Heart right ventricle (tissue), 16 donors: ENCODE data around the gene CCDC112. TPM values are rescaled to one million over a fixed set of nuclear protein-coding genes. Genes with fewer than 3 reads are reported as not detected.

Experiments
- ATAC-seq, 8 donors: fragments of 200-7000 bp; cut with Tn5 transposase; one replicate each; pipeline ENCODE4 v1.9.1; 2020; ENCODE audit warnings: mild to moderate bottlenecking in 8 of 8, moderate library complexity in 8 of 8, moderate number of reproducible peaks in 1 of 8
- DNase-seq, 2 donors: peaks; one replicate each; pipeline ENCODE4 v3.0.0-alpha.2; 2020
- H3K27ac ChIP-seq, 10 donors: fragments of 200-600 bp; sonication (generic) in 2 of 10; one replicate each; pipeline versions ENCODE4 v1.5.0 to v1.8.0; 2020 to 2022; ENCODE audit warnings: mild to moderate bottlenecking in 3 of 10
- H3K27me3 ChIP-seq, 7 donors: fragments of 200-600 bp; one replicate each; pipeline ENCODE4 v1.8.0; 2021 to 2022; ENCODE audit warnings: mild to moderate bottlenecking in 2 of 7
- H3K36me3 ChIP-seq, 9 donors: fragments of 200-600 bp; sonication (generic) in 1 of 9; one replicate each; pipeline versions ENCODE4 v1.5.0 to v1.8.0; 2020 to 2022; ENCODE audit warnings: mild to moderate bottlenecking in 2 of 9
- H3K4me1 ChIP-seq, 9 donors: fragments of 200-600 bp; sonication (generic) in 1 of 9; one replicate each; pipeline versions ENCODE4 v1.5.0 to v1.8.0; 2020 to 2022; ENCODE audit warnings: mild to moderate bottlenecking in 4 of 9
- H3K4me3 ChIP-seq, 10 donors: fragments of 200-600 bp; sonication (generic) in 2 of 10; one replicate each; pipeline versions ENCODE4 v1.5.0 to v1.8.0; 2020 to 2022; ENCODE audit warnings: mild to moderate bottlenecking in 7 of 10, moderate library complexity in 2 of 10
- H3K9me3 ChIP-seq, 11 donors: fragments of 200-600 bp in 10 of 11; sonication (generic) in 2 of 11; one replicate each; pipeline versions ENCODE4 v1.5.0 to v1.8.0; 2013 to 2022; ENCODE audit warnings: mild to moderate bottlenecking in 2 of 11, control low read depth in 1 of 11, moderate library complexity in 1 of 11
- CTCF ChIP-seq, 9 donors: fragments of 200-600 bp; sonication (generic) in 2 of 9; IDR thresholded peaks; one replicate each; pipeline versions ENCODE4 v1.5.0 to v1.8.0; 2021 to 2022; ENCODE audit warnings: antibody characterized with exemption in 9 of 9, mild to moderate bottlenecking in 5 of 9, moderate library complexity in 1 of 9
- WGBS, 2 donors: extraction: QIAGEN DNeasy Blood & Tissue Kit; methylation state at CpG; one replicate each; pipeline ENCODE4 v1.1.7; 2013; ENCODE audit warnings: inconsistent platforms in 1 of 2; 5-methylcytosine and 5-hydroxymethylcytosine counted together
- intact Hi-C, 10 donors: fragments of 100-400 bp; cut with DNase I; formaldehyde crosslinking; loops; one replicate each; pipeline versions ENCODE4 v1.11.1 to v1.14.2; 2022
- polyA plus RNA-seq, 2 donors: library from polyadenylated mRNA; stranded (reverse); fragments of 200-250 nt; gene quantifications; one replicate each; pipeline ENCODE4 v1.2.3, GENCODE V29; 2013
- total RNA-seq, 10 donors: library from RNA; stranded (reverse); fragmentation: NEBNext Ultra II Directional in 3 of 10; extraction: Animal tissue kit (Norgen Biotek cat#: 25700) in 3 of 10; gene quantifications; one replicate each; pipeline versions ENCODE4 v1.2.1 to v1.2.4, GENCODE V29; 2021 to 2023
- donor health status: Arrhythmogenic right ventricular cardiomyopathy.
- donor health status: ischemic (EF 13 %, LVEDD 7.1; RV severe dilation, severe dysfunction).
- donor health status: healthy with polysubstance abuse.
- donor health status: DM: no; HTN: yes; CAD: no.
- donor health status: DM: no; HTN: no; CAD: no.
- donor health status: ischemic (EF 25% LVEDD 6.9; RV normal size, moderate dysfunction).
- donor health status: ischemic (EF 25% LVEDD 5.7; RV mildly dilated, moderate dysfunction).
- donor health status: healthy.
- donor health status: DM: yes; HTN: yes; CAD: no.
- donor health status: Ischemic cardiomyopathy.
- donor health status: ischemic (EF 35%, LVEDD 5.7; RV mildly dilated, moderate dysfunction).
- donor health status: nonischemic (EF 11% LVEDD 7.7; RV severe dilation, severe dysfunction).
- donor health status: DM: yes; HTN: yes; CAD: no.
- donor health status: PGD.
- donor health status: ischemic (EF 29% LVEDD 5.4; RV normal size, mild dysfunction).
- donor health status: nonischemic (EF 23%, LVEDD 6.1; RV moderate dilation, normal function).

The CCDC112 gene
- total and polyA plus RNA-seq, 12 donors = 3.0 to 10.8 (median 4.8) TPM

DNA sequence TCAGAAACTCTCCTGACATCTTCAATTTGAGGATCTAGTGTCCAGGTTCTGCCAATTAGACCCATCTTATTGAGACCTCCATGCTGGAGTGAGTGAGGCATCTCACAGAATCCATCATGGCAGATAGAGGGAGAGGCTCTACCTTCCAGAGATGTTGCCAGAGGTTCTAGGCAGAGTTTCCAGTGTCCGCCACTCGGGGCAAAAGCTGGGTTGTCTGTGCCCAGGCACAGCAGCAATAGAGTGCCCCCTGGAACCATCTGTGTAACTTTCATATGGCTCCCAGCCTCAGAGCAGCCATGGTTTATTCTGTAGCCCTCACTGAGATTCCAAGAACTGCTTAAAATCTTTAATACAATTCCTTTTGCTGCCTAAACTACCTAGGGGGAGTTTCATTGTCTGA lies 16.6 kb upstream of the CCDC112 start:
- no peaks in the 10 kb centered on the region for H3K27me3 ChIP-seq
- no peak overlapping the region for H3K4me3 ChIP-seq
- no peak for ATAC-seq
- no peak for TF ChIP-seq CTCF (IDR thresholded peaks at IDR 0.05)
- WGBS, 2 donors = 85 to 90% methylated on average over 2 of the region's 2 CpGs
- no peaks in the 10 kb centered on the region for H3K9me3 ChIP-seq
- H3K4me1 ChIP-seq = peaks cover 0 to 9% (median 0%) of the 10 kb centered on the region in 9 donors
- H3K36me3 ChIP-seq = no peaks in the 10 kb centered on the region
- intact Hi-C loops = loop anchor here in 6 of 10 donors (5.0 to 10.0 kb wide), 5 partner anchors 62 to 532 kb away; partner anchors contain the start of genes AP3S1 (in 1 of the 6) and ATG12 (in 1 of the 6)
- no peak overlapping the region for H3K27ac ChIP-seq
- no peak for DNase-seq

- DNase-seq = no peak
- TF ChIP-seq CTCF (IDR thresholded peaks at IDR 0.05) = peak; percentile 55 to 87 (median 77)
- Histone ChIP-seq H3K9me3 (no peaks in the 10 kb centered on the region), H3K4me3 (no peak overlapping the region), H3K27ac (no peak overlapping the region), H3K4me1 (no peaks in the 10 kb centered on the region), H3K36me3 (no peaks in the 10 kb centered on the region), H3K27me3 (peaks cover 0 to 12% (median 0%) of the 10 kb centered on the region in 7 donors)
- ATAC-seq = peak in 2 of 8 donors; percentile 51 to 55
- 14 to 18% methylated on average over 1 of the region's 1 CpG for WGBS, 2 donors
- intact Hi-C loops = loop anchor here (1.0 to 10.0 kb wide), 12 partner anchors 65 to 755 kb away; partner anchors contain the start of genes AP3S1 (in 1 of the 10) and ATG12 (in 1 of the 10)
Observed at GRCh38 chr5:115309751-115310370, 13.4 kb upstream of the CCDC112 start.

GRCh38 chr5:115308815-115309214 lies 12.4 kb upstream of the CCDC112 start:
- intact Hi-C loops = loop anchor here in 9 of 10 donors (1.0 to 10.0 kb wide), 9 partner anchors 265 to 756 kb away; no protein-coding TSS in a partner anchor

DNA sequence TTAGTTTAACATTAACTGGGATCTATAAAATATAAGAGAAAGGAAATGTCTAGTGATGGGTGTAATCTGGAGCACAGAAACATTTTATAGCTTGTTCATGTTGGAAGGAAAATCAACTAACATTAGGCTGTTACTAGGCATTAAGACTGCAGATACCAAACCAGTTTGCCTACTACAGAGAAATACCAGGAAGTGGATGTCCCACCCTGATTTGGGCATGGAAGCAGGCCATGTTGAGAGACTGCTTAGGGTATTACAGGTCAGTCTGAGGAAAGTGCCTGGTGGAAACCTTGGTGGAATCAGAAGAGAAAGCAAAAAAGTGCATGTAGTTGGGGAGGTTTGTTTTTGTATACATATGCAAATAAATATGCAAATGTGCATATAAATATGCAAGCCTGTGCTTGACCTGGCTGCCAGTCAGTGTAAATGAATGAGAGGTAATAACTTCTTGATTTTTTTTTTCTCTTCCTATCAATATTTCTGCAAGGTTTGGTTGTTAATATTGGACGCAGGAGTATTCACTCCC lies 9.6 kb upstream of the CCDC112 start:
- TF ChIP-seq CTCF (IDR thresholded peaks at IDR 0.05) = no peak
- ATAC-seq (no peak), DNase-seq (no peak)
- H3K27me3 ChIP-seq = peaks cover 0 to 12% (median 0%) of the 10 kb centered on the region in 7 donors
- H3K4me3 ChIP-seq = no peak overlapping the region
- no peaks in the 10 kb centered on the region for H3K36me3 ChIP-seq
- no peak overlapping the region for H3K27ac ChIP-seq
- H3K9me3 ChIP-seq = no peaks in the 10 kb centered on the region
- H3K4me1 ChIP-seq = no peaks in the 10 kb centered on the region
- intact Hi-C loops = loop anchor here in 6 of 10 donors (5.0 to 10.0 kb wide), 5 partner anchors 281 to 759 kb away; no protein-coding TSS in a partner anchor
- 95% methylated on average over 1 of the region's 1 CpG for WGBS, 2 donors

More at GRCh38 chr5:115308815-115309214, 12.4 kb upstream of the CCDC112 start:
- H3K9me3 ChIP-seq = no peaks in the 10 kb centered on the region
- H3K27ac ChIP-seq = no peak overlapping the region
- TF ChIP-seq CTCF (IDR thresholded peaks at IDR 0.05) = no peak
- ATAC-seq = no peak
- no peak for DNase-seq
- no peak overlapping the region for H3K4me3 ChIP-seq
- H3K27me3 ChIP-seq = peaks cover 0 to 12% (median 0%) of the 10 kb centered on the region in 7 donors
- no peaks in the 10 kb centered on the region for H3K4me1 ChIP-seq
- H3K36me3 ChIP-seq = no peaks in the 10 kb centered on the region
